GM23338 (cell line): ENCODE measurements around the gene EXTL1. TPM values are rescaled to one million over a fixed set of nuclear protein-coding genes. Genes with fewer than 3 reads are reported as not detected.
A peak's percentile ranks its signal among the peaks of the same experiment; 100 is the strongest.

ENCODE experiments used
- ATAC-seq: fragments of 200-7000 bp; cut with Tn5 transposase; 3 replicates; pipeline ENCODE4 v1.9.1; 2020
- DNase-seq: peaks from one replicate; pipeline ENCODE4 v3.0.0-alpha.2; 2015; ENCODE audit warnings: low spot score
- H2AFZ ChIP-seq: fragments of 200-600 bp; sonication (generic); 2 replicates; pipeline ENCODE4 v1.8.0; 2016; ENCODE audit warnings: antibody characterized with exemption, mild to moderate bottlenecking, moderate library complexity
- H3F3A ChIP-seq: fragments of 200-600 bp; sonication (generic); replicated peaks from 2 replicates; pipeline ENCODE4 v1.8.0; 2017; ENCODE audit warnings: antibody characterized with exemption, mixed run types, low read depth
- H3K27ac ChIP-seq: fragments of 200-600 bp; sonication (generic); 2 replicates; pipeline ENCODE4 v1.6.1; 2016; ENCODE audit warnings: low read depth
- H3K27me3 ChIP-seq: fragments of 200-600 bp; sonication (generic); 2 replicates; pipeline ENCODE4 v1.8.0; 2016; ENCODE audit warnings: mild to moderate bottlenecking, mixed run types, moderate library complexity; ENCODE audit not compliant: insufficient read depth
- H3K36me3 ChIP-seq: fragments of 200-600 bp; sonication (generic); 2 replicates; pipeline ENCODE4 v1.8.0; 2016; ENCODE audit warnings: mild to moderate bottlenecking; ENCODE audit not compliant: insufficient read depth
- H3K4me1 ChIP-seq: fragments of 200-600 bp; sonication (generic); 2 replicates; pipeline ENCODE4 v1.8.0; 2016; ENCODE audit warnings: mild to moderate bottlenecking, moderate library complexity; ENCODE audit not compliant: insufficient read depth
- H3K4me2 ChIP-seq: fragments of 200-600 bp; sonication (generic); 2 replicates; pipeline ENCODE4 v1.7.1; 2017; ENCODE audit warnings: mixed run types
- H3K4me3 ChIP-seq: fragments of 200-600 bp; sonication (generic); 2 replicates; pipeline ENCODE4 v1.6.1; 2016; ENCODE audit warnings: mixed run types
- H3K79me2 ChIP-seq: fragments of 200-600 bp; sonication (generic); replicated peaks from 2 replicates; pipeline ENCODE4 v1.8.0; 2017; ENCODE audit warnings: mild to moderate bottlenecking; ENCODE audit not compliant: insufficient read depth
- H3K9me2 ChIP-seq: fragments of 200-600 bp; sonication (generic); 2 replicates; pipeline ENCODE4 v1.8.0; 2017; ENCODE audit not compliant: insufficient read depth
- H4K20me1 ChIP-seq: fragments of 200-600 bp; sonication (generic); replicated peaks from 2 replicates; pipeline ENCODE4 v1.8.0; 2017; ENCODE audit warnings: mild to moderate bottlenecking; ENCODE audit not compliant: insufficient read depth
- H3K27ac Mint-ChIP-seq: 2 replicates; pipeline ENCODE4 v1.8.0; 2020; ENCODE audit warnings: inconsistent platforms, mild to moderate bottlenecking, moderate library complexity, mixed read lengths
- H3K27me3 Mint-ChIP-seq: 3 replicates; pipeline ENCODE4 v1.8.0; 2022; ENCODE audit warnings: low read depth, mild to moderate bottlenecking, moderate library complexity, mixed read lengths, inconsistent platforms; ENCODE audit not compliant: insufficient read depth, poor library complexity
- H3K36me3 Mint-ChIP-seq: 3 replicates; pipeline ENCODE4 v1.8.0; 2021; ENCODE audit warnings: low read depth, mild to moderate bottlenecking, inconsistent platforms, moderate library complexity, mixed read lengths
- H3K4me1 Mint-ChIP-seq: 3 replicates; pipeline ENCODE4 v1.8.0; 2020; ENCODE audit warnings: mild to moderate bottlenecking, inconsistent platforms, mixed read lengths
- H3K4me3 Mint-ChIP-seq: 3 replicates; pipeline ENCODE4 v1.8.0; 2021; ENCODE audit warnings: moderate library complexity, mild to moderate bottlenecking, inconsistent platforms, mixed read lengths
- H3K9me3 Mint-ChIP-seq: 3 replicates; pipeline ENCODE4 v1.8.0; 2020; ENCODE audit warnings: moderate library complexity, mild to moderate bottlenecking, inconsistent platforms, mixed read lengths
- CREB1 ChIP-seq: fragments of 250-450 bp; sonication (Bioruptor Pico); IDR thresholded peaks from 2 replicates; pipeline ENCODE4 v1.5.0; 2020; ENCODE audit warnings: low read depth, mild to moderate bottlenecking, moderate library complexity
- CTCF ChIP-seq, 2 experiments: fragments of 200-600 bp in 1 of 2; sonication (generic) in 1 of 2; conservative IDR thresholded peaks; 2 replicates each; pipeline versions ENCODE4 v1.5.1 to v1.6.1; 2016 to 2017; ENCODE audit warnings: antibody characterized with exemption in 2 of 2, low read depth in 2 of 2, mild to moderate bottlenecking in 2 of 2, moderate library complexity in 1 of 2
- ETS1 ChIP-seq: IDR thresholded peaks from 2 replicates; pipeline ENCODE4 v1.6.1; 2016; ENCODE audit warnings: antibody characterized with exemption
- EZH2 ChIP-seq: fragments of 200-600 bp; sonication (generic); IDR thresholded peaks from one replicate; pipeline ENCODE4 v1.8.0; 2017; ENCODE audit warnings: antibody characterized with exemption, mild to moderate bottlenecking, low read depth; ENCODE audit not compliant: unreplicated experiment
- EZH2phosphoT487 ChIP-seq: fragments of 200-600 bp; sonication (generic); IDR thresholded peaks from one replicate; pipeline ENCODE4 v1.8.1; 2018; ENCODE audit warnings: antibody characterized with exemption; ENCODE audit not compliant: unreplicated experiment
- JUNB ChIP-seq: IDR thresholded peaks from one replicate; pipeline ENCODE4 v1.6.1; 2016; ENCODE audit warnings: antibody characterized with exemption; ENCODE audit not compliant: unreplicated experiment
- POLR2AphosphoS5 ChIP-seq: IDR thresholded peaks from 2 replicates; pipeline ENCODE4 v1.6.1; 2016; ENCODE audit warnings: antibody characterized with exemption, low read depth
- ZNF114 ChIP-seq: fragments of 250-450 bp; sonication (Bioruptor Pico); IDR thresholded peaks from 2 replicates; pipeline ENCODE4 v1.5.0; 2020; ENCODE audit warnings: mild to moderate bottlenecking, moderate library complexity
- ZNF331 ChIP-seq: fragments of 250-450 bp; sonication (Bioruptor Pico); IDR thresholded peaks from 2 replicates; pipeline ENCODE4 v1.5.0; 2020; ENCODE audit warnings: low read depth, mild to moderate bottlenecking, moderate library complexity
- ZNF462 ChIP-seq: fragments of 250-450 bp; sonication (Bioruptor Pico); IDR thresholded peaks from 2 replicates; pipeline ENCODE4 v1.5.0; 2020; ENCODE audit warnings: mild to moderate bottlenecking, moderate library complexity
- polyA plus RNA-seq: library from polyadenylated mRNA; unstranded; fragments of >200 nt; fragmentation: Nextera tagmentation; extraction: Ambion mirVana; gene quantifications from 2 replicates; pipeline ENCODE4 v1.2.1, GENCODE V29; 2016
- total RNA-seq: library from RNA; depleted of rRNA; stranded (reverse); fragments of >200 nt; shearing (Covaris generic); gene quantifications from 2 replicates; pipeline ENCODE4 v1.2.3, GENCODE V29; 2014
- TF ChIP-seq, protein P1 (sequence below): IDR thresholded peaks from one replicate; pipeline ENCODE4 v1.6.1; 2018; ENCODE audit warnings: antibody characterized with exemption; ENCODE audit not compliant: unreplicated experiment

EXTL1 gene
- total and polyA plus RNA-seq, 2 experiments from 2014 or later: 0.37 to 1.2 TPM

DNA sequence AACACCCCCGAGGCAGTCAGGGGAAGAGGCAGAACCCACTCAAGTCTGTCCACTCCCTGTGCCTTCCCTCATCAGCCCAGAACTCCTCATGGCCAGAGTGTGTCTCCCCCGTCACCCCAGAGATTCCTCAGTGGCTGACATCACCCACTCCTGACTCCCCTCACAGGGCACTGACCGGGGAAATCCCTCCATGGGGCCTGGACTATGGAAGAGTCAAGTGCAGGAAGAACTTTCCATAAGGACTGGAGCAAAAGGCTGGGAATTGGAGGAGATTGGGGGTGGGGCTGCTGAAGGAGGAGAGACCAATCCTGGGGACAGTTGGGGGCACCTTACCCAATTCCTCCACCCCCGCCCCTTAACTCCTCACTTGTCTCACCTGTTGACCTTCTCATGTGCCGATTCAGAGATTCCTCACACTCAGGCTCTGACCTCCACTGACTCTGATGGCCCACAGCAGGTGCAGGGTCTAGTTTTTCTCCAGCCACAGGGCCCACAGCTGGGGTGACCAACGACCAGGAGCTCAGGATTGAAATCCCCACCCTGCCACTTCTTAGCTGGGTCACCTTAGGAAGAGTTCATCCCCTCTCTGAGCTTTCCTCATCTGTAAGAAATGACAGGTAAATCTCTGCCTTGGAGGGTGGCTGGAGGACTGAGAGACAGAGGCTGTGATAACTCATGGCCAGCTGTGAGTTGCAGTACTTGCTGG lies 481 bp upstream of the EXTL1 start:
- Histone ChIP-seq H4K20me1 (no peaks in the 10 kb centered on the region), H3K9me2 (no peaks in the 10 kb centered on the region), H3K4me1 (peaks cover 3% of the 10 kb centered on the region; the same call in 1 of the 2 replicates), H3K27me3 (no peaks in the 10 kb centered on the region), H3K27ac (no peak overlapping the region), H3K79me2 (no peaks in the 10 kb centered on the region), H3K4me2 (peak overlapping the region; percentile 78; the same call in 1 of the 2 replicates), H3K4me3 (peak overlapping the region; percentile 55; the same call in 1 of the 2 replicates), H3K36me3 (no peaks in the 10 kb centered on the region), H3F3A (no peaks in the 10 kb centered on the region), H2AFZ (peak overlapping the region; percentile 75)
- peaks cover 9% of the 10 kb centered on the region for H3K27me3 Mint-ChIP-seq
- no peak for DNase-seq
- H3K4me1 Mint-ChIP-seq: peaks cover 29% of the 10 kb centered on the region
- H3K27ac Mint-ChIP-seq: no peak overlapping the region; the same call in 1 of the 2 replicates
- H3K4me3 Mint-ChIP-seq: peak overlapping the region; percentile 78
- ATAC-seq: no peak
- no peaks in the 10 kb centered on the region for H3K9me3 Mint-ChIP-seq
- TF ChIP-seq CREB1 (CRISPR knock-in tag): no peak
- TF ChIP-seq, protein P1, sequence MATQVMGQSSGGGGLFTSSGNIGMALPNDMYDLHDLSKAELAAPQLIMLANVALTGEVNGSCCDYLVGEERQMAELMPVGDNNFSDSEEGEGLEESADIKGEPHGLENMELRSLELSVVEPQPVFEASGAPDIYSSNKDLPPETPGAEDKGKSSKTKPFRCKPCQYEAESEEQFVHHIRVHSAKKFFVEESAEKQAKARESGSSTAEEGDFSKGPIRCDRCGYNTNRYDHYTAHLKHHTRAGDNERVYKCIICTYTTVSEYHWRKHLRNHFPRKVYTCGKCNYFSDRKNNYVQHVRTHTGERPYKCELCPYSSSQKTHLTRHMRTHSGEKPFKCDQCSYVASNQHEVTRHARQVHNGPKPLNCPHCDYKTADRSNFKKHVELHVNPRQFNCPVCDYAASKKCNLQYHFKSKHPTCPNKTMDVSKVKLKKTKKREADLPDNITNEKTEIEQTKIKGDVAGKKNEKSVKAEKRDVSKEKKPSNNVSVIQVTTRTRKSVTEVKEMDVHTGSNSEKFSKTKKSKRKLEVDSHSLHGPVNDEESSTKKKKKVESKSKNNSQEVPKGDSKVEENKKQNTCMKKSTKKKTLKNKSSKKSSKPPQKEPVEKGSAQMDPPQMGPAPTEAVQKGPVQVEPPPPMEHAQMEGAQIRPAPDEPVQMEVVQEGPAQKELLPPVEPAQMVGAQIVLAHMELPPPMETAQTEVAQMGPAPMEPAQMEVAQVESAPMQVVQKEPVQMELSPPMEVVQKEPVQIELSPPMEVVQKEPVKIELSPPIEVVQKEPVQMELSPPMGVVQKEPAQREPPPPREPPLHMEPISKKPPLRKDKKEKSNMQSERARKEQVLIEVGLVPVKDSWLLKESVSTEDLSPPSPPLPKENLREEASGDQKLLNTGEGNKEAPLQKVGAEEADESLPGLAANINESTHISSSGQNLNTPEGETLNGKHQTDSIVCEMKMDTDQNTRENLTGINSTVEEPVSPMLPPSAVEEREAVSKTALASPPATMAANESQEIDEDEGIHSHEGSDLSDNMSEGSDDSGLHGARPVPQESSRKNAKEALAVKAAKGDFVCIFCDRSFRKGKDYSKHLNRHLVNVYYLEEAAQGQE: no peak
- TF ChIP-seq POLR2AphosphoS5: no peak
- TF ChIP-seq JUNB: no peak
- TF ChIP-seq CTCF (conservative IDR thresholded peaks at IDR 0.05; ENCODE audit: low read depth in 2 of 2): no peak
- no peak for TF ChIP-seq ZNF462 (CRISPR knock-in tag)
- no peak for TF ChIP-seq ETS1
- TF ChIP-seq EZH2: no peak
- no peak for TF ChIP-seq ZNF114
- TF ChIP-seq ZNF331 (CRISPR knock-in tag): no peak
- no peak for TF ChIP-seq EZH2phosphoT487
- no peaks in the 10 kb centered on the region for H3K36me3 Mint-ChIP-seq
